Smooth muscle cell (in vitro differentiated cells): Measurements from ENCODE around the gene CD8B2. TPM values are rescaled to one million over a fixed set of nuclear protein-coding genes. Genes with fewer than 3 reads are reported as not detected.

Source experiments
- DNase-seq: peaks from one replicate; lab custom pipeline; 2025; ENCODE audit not compliant: unreplicated experiment; lab: John Stamatoyannopoulos, UW
- H2AFZ ChIP-seq: fragments of 200-600 bp; sonication (generic); 2 replicates; pipeline ENCODE4 v1.6.0; 2016; ENCODE audit warnings: antibody characterized with exemption, low read depth, mild to moderate bottlenecking
- H3F3A ChIP-seq: fragments of 200-600 bp; sonication (generic); 2 replicates; pipeline ENCODE4 v1.6.0; 2017; ENCODE audit warnings: antibody characterized with exemption, low read depth
- H3K27ac ChIP-seq: fragments of 200-600 bp; sonication (generic); 2 replicates; pipeline ENCODE4 v1.5.1; 2016; ENCODE audit warnings: low read depth, mild to moderate bottlenecking
- H3K27me3 ChIP-seq: fragments of 200-600 bp; sonication (generic); 2 replicates; pipeline ENCODE4 v1.6.1; 2016; ENCODE audit warnings: low read depth, mild to moderate bottlenecking
- H3K36me3 ChIP-seq: fragments of 200-600 bp; sonication (generic); 2 replicates; pipeline ENCODE4 v1.5.1; 2016; ENCODE audit warnings: low read depth
- H3K4me1 ChIP-seq: fragments of 200-600 bp; sonication (generic); 2 replicates; pipeline ENCODE4 v1.5.1; 2016; ENCODE audit warnings: low read depth
- H3K4me2 ChIP-seq: fragments of 200-600 bp; sonication (generic); 2 replicates; pipeline ENCODE4 v1.6.0; 2016; ENCODE audit warnings: mild to moderate bottlenecking
- H3K4me3 ChIP-seq: fragments of 200-600 bp; sonication (generic); 2 replicates; pipeline ENCODE4 v1.5.1; 2016; ENCODE audit warnings: mild to moderate bottlenecking
- H3K79me2 ChIP-seq: fragments of 200-600 bp; sonication (generic); 2 replicates; pipeline ENCODE4 v1.6.0; 2016; ENCODE audit warnings: low read depth, mild to moderate bottlenecking
- H3K9ac ChIP-seq: fragments of 200-600 bp; sonication (generic); 2 replicates; pipeline ENCODE4 v1.6.0; 2016; ENCODE audit warnings: low read depth
- H3K9me3 ChIP-seq: fragments of 200-600 bp; sonication (generic); replicated peaks from 2 replicates; pipeline ENCODE4 v1.5.1; 2016; ENCODE audit warnings: low read depth
- H4K20me1 ChIP-seq: fragments of 200-600 bp; sonication (generic); 2 replicates; pipeline ENCODE4 v1.6.0; 2016; ENCODE audit warnings: low read depth
- CTCF ChIP-seq: fragments of 200-600 bp; sonication (generic); IDR thresholded peaks from 2 replicates; pipeline ENCODE4 v1.5.1; 2017; ENCODE audit warnings: borderline replicate concordance, mild to moderate bottlenecking, antibody characterized with exemption; ENCODE audit not compliant: insufficient read depth, poor library complexity, severe bottlenecking
- WGBS: methylation state at CpG from one replicate; pipeline ENCODE4 v1.1.7; 2016; ENCODE audit warnings: low lambda C conversion rate; 5-methylcytosine and 5-hydroxymethylcytosine counted together
- polyA plus RNA-seq: library from polyadenylated mRNA; unstranded; fragments of >200 nt; fragmentation: Nextera tagmentation; extraction: Ambion mirVana; gene quantifications from 2 replicates; pipeline ENCODE4 v1.2.1, GENCODE V29; 2016
- total RNA-seq: library from RNA; depleted of rRNA; stranded (reverse); fragments of >200 nt; gene quantifications from 2 replicates; pipeline ENCODE4 v1.2.3, GENCODE V29; 2014

The CD8B2 gene
- total and polyA plus RNA-seq, 2 experiments from 2014 or later = not detected

DNA sequence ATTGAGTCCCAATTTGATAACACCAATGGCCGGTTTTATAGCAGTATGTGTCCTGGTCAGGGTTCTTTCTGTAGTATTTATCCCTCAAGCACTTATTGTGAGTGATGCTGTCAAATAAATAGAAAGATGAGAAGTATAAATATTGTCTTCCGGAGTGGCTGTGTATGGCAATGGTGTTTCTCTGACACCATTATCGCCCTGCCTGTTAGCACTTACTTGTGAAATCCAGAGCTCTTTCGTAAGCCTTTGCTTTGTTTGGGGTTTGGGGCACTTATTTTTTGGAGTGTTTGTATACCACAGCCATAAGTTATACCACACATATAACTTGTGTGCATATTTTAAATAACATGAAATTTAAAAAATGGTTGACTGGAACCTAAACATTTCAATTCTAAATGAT, 29.3 kb downstream of the CD8B2 start:
- Histone ChIP-seq H3K4me2 (no peak overlapping the region), H3K27ac (no peak overlapping the region), H3K9ac (no peak overlapping the region), H3F3A (no peaks in the 10 kb centered on the region), H3K36me3 (no peaks in the 10 kb centered on the region), H2AFZ (no peak overlapping the region), H3K27me3 (no peaks in the 10 kb centered on the region), H3K79me2 (no peaks in the 10 kb centered on the region), H3K4me3 (no peak overlapping the region), H3K9me3 (no peaks in the 10 kb centered on the region), H4K20me1 (no peaks in the 10 kb centered on the region), H3K4me1 (no peaks in the 10 kb centered on the region)
- DNase-seq = no peak
- no peak for TF ChIP-seq CTCF
- 87% methylated on average over 4 of the region's 4 CpGs for WGBS

DNA sequence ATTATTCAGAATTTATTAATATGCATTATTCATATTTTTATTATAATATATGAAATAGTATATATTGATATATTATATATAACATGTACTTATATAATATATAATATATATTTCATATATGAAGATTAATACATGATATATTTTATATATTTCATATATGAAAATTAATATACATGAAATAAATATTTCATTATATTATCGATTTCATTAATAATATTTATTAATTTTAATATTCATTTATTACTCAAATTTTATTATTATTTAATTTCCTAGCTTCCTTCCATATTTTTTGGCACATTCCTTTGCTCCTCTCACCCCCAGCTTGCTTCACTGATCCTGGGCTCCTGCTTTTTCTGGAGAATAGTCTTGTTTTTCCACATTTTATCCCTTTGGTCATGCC, 29.7 kb downstream of the CD8B2 start:
- 91% methylated on average over 1 of the region's 1 CpG for WGBS
- no peak for DNase-seq
- H3F3A ChIP-seq = no peaks in the 10 kb centered on the region
- no peaks in the 10 kb centered on the region for H3K27me3 ChIP-seq
- no peak overlapping the region for H3K27ac ChIP-seq
- no peak overlapping the region for H3K4me2 ChIP-seq
- H3K9ac ChIP-seq = no peak overlapping the region
- H3K36me3 ChIP-seq = no peaks in the 10 kb centered on the region
- H3K9me3 ChIP-seq = no peaks in the 10 kb centered on the region
- H3K4me3 ChIP-seq = no peak overlapping the region
- no peak for TF ChIP-seq CTCF
- H4K20me1 ChIP-seq = no peaks in the 10 kb centered on the region
- no peak overlapping the region for H2AFZ ChIP-seq
- no peaks in the 10 kb centered on the region for H3K79me2 ChIP-seq
- H3K4me1 ChIP-seq = no peaks in the 10 kb centered on the region

DNA sequence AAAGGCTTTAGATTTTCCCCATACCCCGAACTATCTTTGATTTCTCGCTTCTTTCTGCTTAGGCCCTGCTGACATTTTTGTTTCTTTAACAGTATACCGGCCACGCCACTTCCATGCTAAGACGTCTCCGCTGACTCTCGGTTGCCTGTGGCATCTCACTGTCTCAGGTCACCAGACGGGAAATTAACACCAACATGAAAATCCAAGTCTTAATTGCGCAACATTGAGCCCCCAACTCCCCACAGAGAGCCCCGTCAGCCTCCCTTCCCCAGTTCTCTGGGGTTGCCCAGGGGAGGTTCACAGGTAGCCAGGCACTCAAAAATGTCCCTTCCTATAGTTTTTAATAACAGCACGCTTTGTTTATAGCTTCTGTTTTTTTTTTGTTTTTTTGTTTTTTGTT, 30.2 kb downstream of the CD8B2 start:
- 93% methylated on average over 11 of the region's 11 CpGs for WGBS
- TF ChIP-seq CTCF = no peak
- no peak overlapping the region for H3K4me2 ChIP-seq
- no peaks in the 10 kb centered on the region for H4K20me1 ChIP-seq
- no peaks in the 10 kb centered on the region for H3K36me3 ChIP-seq
- DNase-seq = no peak
- no peaks in the 10 kb centered on the region for H3K27me3 ChIP-seq
- H3K4me1 ChIP-seq = no peaks in the 10 kb centered on the region
- no peak overlapping the region for H2AFZ ChIP-seq
- H3K79me2 ChIP-seq = no peaks in the 10 kb centered on the region
- H3K4me3 ChIP-seq = no peak overlapping the region
- H3K27ac ChIP-seq = no peak overlapping the region
- no peaks in the 10 kb centered on the region for H3F3A ChIP-seq
- H3K9ac ChIP-seq = no peak overlapping the region
- no peaks in the 10 kb centered on the region for H3K9me3 ChIP-seq

DNA sequence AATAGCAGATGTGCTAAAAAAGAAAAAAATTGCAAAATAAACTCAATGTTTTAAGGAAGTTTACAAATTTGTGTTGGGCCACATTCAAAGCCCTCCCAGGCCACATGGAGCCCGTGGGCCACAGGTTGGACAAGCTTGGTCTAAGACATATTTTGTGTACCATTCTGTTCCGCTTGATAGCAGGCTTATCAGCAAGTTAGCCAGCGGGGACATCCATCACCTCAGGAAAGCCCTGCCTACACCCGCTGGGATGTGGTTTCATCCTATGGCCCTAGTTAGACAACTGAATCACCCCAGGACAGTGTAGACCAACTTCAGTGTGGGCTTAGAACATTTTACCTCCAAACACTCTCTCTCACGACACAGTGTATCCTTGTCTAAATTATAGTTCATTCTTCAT, 32.6 kb downstream of the CD8B2 start:
- no peak overlapping the region for H3K27ac ChIP-seq
- no peak overlapping the region for H3K4me3 ChIP-seq
- 79% methylated on average over 5 of the region's 5 CpGs for WGBS
- no peaks in the 10 kb centered on the region for H4K20me1 ChIP-seq
- no peak overlapping the region for H3K9ac ChIP-seq
- H3F3A ChIP-seq = no peaks in the 10 kb centered on the region
- no peaks in the 10 kb centered on the region for H3K36me3 ChIP-seq
- TF ChIP-seq CTCF = no peak
- no peaks in the 10 kb centered on the region for H3K79me2 ChIP-seq
- no peaks in the 10 kb centered on the region for H3K4me1 ChIP-seq
- H3K9me3 ChIP-seq = no peaks in the 10 kb centered on the region
- no peak overlapping the region for H3K4me2 ChIP-seq
- no peak overlapping the region for H2AFZ ChIP-seq
- no peaks in the 10 kb centered on the region for H3K27me3 ChIP-seq
- no peak for DNase-seq
